Measurements from ENCODE around the gene CEP290. TPM values are rescaled to one million over a fixed set of nuclear protein-coding genes. Genes with fewer than 3 reads are reported as not detected.

Gene CEP290
- 6.5 TPM for polyA plus RNA-seq (2013, experiment 1 of 2; ENCODE audit: insufficient read length)
- polyA plus RNA-seq (2013, experiment 2 of 2; ENCODE audit: insufficient read length): 7.1 TPM

DNA sequence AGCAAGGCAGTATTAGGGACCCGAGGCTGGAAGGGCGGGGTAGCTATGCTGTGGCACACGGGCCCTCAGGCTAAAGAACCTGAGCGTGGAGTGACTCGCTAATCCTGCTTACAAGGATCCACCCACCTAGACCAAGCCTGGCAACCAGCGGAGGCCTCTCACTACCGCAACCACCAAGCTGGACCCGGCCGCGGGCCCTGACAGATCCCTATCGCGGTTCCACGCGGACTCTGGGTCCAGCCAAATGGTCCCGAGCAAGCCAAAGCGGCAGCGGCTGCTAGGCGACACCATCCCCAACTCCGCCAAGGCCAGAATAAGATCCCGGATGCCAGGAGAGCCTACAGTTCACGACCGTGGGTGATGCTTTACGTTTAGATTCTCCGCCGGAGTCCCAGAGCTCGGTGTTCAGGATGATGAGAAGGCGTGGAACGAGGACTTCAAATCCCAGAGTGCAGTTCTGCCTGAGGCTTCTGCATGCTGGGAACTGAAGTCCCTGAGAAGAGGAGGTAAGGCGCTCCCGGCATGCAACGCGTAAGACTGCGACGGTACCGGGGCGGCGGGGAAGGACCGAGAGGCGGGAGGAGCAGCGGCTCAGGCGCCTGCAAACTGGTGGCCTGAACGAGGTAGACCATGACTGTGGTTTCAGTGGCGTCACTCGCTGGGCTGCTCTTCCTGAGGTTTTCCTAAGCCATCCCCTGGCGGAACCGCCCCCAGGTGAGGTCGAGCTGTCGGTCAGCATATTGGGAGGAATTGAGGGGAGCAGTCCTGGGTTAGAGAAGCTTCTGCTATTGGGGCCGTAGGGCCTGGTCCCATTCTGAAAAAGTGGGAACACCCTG, at the start of gene CEP290, which contains the start of gene TMTC3:
Gene CEP290, minus strand, starts transcription at position 315 of the 836 bp plus-strand sequence. CDS start 781 bp downstream, outside the sequence.
Gene TMTC3, plus strand, starts transcription at position 534 of the 836 bp plus-strand sequence. CDS start 6,009 bp downstream, outside the sequence.
- DNase-seq: peak; percentile 100

DNA sequence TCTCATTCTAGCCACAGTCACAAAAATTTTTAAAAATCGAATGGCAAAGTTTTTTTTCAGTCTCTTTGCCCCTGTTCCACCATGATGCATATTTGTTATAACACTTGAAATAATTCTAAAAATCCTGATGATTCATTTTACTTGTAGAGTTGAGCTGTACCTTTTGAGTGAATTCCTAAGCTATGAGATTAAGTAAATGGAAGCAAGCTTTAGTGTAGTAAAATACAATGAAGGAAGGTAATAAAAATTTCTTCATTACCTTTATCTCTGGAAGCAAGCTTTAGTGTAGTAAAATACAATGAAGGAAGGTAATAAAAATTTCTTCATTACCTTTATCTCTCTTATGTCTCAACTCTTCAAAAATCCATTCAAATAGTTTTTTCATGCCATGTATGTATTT, 46.3 kb upstream of the CEP290 start:
- peak; percentile 57 for DNase-seq

DNA sequence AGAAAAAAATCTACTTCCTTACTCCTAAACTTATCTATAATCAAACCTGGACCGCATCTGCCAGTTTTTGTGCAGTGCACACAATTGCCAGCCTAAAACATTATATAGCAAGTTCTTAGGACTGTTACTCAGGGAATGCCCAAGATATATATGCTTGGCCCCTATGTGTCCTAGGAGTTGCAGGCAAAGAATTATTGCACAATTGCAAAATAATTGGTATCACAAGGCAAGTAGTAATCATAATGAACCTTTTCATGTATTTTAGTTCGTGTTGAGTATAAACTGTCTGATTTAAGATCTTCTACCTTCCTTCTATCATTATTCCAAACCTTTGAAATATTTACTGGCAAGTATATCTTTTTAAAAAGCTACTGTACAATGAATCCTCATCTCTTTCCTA, 45.7 kb upstream of the CEP290 start:
- DNase-seq: no peak

GRCh38 chr12:88185988-88186387, 44.1 kb upstream of the CEP290 start:
- peak; percentile 81 for DNase-seq

DNA sequence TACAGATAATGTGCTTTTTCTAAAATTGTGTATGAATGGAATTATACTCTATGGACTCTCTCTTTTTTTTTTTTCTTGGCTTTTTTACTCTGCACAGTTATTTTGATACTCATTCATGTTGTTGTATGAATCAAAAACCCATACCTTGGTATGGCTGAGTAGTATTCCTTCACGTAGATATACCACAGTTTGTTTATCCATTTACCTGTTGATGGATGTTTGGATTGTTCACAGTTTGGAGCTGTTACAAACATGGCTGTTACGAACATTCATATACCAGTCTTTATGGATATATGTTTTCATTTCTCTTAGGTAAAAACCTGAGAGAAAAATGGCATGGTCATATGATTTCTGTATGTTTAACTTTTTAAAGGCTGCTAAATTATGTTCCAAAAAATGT, 43.4 kb upstream of the CEP290 start:
- no peak for DNase-seq

DNA sequence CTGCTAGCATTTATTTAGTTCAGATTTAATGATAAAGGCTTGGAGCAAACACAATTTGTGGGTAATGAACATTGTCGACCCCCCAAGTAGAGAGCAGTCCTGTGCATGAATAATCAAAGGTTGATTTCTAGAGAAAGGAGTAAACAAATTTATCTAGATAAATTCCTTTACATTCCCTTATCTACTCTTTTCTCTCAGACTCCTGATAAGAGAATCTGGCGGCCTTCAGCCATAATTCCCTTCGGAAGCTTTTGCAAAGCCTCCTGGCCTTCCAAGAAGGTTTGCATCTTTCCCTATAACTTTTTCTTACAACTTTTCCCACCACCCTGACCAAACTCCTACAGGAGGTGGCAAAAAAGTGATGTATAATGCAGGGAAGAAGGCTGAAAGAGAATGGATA, 42.3 kb upstream of the CEP290 start:
- no peak for DNase-seq

GRCh38 chr12:88182416-88182815, 40.5 kb upstream of the CEP290 start:
- no peak for DNase-seq

DNA sequence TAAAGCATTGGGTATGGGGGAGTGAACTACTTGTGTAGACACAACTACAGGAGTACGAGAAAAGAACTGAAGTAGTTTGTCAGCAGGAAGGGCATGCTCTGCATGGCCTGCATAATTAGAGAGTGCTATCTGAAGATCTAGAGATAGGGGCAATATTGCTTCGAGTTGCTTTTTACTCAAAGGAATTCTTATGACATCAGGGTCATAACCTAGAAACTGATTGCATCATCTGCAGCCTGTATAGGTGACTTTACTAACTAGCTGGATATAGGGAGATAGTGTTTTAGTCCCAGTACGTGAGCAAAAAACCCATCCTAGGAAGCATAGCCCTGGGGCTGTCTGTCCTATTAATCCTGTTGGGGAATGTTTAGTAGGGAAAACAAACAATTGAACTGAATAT, 40.0 kb upstream of the CEP290 start:
- no peak for DNase-seq

GRCh38 chr12:88179436-88180014, 37.6 kb upstream of the CEP290 start:
- DNase-seq: no peak

DNA sequence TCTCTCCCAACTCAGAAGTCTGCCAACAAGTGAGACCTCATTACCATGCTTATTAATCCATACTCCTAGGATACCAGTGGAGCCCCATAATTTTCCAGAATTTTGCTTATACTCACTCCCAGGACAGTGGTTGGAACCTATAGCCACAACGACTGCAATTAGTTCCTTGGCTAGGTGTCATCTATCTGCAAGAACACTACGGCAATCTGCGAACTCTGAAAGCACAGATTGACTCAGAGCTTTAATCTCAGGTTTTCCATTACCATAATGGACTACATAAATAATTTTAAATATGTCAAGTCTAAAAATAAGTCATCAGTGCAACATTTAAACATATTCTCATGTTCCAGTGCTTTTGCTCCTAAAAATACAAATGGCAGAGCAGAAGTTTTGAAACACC, 33.7 kb upstream of the CEP290 start:
- DNase-seq: no peak

GRCh38 chr12:88172844-88173407, 31.0 kb upstream of the CEP290 start:
- DNase-seq: peak; percentile 90

DNA sequence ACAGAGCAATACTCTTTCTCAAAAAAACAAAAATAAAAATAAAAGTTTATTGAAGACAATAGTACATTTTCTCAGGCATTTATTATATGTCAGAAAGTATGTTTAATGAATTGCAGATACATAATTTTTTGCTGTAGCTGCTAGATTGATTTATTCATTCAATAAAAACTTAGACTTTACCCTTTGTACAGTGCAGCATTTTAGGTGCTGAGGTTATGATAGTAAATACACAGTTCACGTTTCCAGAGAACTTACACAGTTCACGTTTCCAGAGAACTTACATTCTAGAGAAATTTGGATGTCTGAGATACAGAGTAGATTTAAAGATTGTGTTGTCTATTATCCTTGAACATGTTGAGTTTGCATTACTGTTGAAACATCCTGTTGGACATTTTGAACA, 25.5 kb upstream of the CEP290 start:
- no peak for DNase-seq

DNA sequence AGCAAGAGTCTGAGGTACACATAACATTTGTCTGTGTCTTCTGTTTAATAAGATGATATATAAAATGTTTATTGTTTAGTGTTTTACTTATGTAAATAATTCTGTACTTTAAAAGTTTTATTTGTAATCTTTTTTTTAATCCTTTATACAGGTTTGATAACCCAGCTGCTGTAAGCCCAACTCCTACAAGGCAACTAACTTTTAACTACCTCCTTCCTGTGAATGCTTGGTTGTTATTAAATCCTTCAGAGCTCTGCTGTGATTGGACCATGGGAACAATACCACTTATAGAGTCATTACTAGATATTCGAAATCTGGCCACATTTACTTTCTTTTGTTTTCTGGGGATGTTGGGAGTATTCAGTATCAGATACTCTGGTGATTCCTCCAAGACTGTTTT, 24.3 kb upstream of the CEP290 start:
- no peak for DNase-seq

DNA sequence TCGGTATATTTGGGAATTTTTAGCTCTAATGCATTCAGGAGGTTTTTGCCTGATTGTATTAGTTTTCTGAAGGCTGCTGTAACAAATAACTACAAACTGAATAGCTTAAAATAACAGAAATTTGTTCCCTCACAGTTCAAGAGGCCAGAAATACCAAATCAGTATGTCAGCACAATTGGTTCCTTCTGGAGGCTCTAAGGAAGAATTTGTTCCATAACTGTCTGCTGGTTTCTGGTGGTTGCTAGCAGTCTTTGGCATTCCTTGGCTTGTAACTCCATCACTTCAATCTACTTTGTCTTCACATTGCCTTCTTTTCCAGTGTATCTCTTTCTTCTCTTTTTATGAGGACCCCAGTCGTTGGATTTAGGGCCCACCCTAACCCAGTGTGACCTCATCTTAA, 21.5 kb upstream of the CEP290 start:
- peak; percentile 38 for DNase-seq

DNA sequence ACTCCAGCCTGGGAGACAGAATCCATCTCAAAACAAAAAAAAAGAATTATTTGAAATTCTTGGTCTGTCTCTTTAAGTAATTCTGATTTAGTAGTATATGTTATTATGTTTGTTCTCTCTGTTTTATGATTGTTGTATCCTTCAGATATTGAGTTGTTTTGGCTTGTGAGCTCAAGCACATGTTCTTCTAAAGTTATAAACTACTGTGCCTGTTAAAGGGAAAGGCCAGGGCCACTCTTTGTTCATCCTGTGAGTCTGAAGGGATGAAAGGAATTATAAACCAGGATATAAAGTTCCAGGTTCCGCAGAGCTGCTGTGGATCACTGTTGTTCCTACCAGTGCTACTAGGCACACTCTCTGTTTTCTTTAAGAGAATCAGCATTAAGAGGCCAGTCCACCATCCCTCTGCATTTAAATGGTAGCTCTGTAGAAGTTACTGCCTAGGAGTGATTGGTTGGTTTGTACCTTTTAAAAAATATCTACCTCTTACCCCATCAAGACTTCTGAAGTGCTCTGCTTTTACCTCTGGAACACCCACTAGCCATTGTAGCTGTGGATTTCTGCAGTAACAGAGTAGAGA, 14.3 kb upstream of the CEP290 start:
- no peak for DNase-seq

DNA sequence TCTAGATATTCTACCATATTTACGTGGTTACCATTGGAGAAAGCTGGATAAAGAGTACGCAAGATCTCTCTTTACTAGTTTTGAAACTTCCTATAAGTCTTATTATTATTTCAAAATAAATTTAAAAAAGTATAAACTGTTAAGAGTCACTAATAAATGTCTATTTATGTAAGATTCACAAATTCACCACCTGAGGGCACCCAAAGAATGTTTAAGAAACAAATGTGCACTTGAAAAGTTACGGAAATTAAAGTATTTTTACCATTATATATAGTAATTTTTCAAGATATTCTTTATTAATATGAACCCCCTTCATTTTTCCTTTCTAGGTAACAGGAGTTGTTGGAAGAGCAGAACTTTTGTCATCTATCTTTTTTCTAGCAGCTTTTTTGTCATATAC, 12.1 kb upstream of the CEP290 start:
- peak; percentile 56 for DNase-seq

- no peak for DNase-seq
Observed at GRCh38 chr12:88150063-88150462, 8.2 kb upstream of the CEP290 start.

DNA sequence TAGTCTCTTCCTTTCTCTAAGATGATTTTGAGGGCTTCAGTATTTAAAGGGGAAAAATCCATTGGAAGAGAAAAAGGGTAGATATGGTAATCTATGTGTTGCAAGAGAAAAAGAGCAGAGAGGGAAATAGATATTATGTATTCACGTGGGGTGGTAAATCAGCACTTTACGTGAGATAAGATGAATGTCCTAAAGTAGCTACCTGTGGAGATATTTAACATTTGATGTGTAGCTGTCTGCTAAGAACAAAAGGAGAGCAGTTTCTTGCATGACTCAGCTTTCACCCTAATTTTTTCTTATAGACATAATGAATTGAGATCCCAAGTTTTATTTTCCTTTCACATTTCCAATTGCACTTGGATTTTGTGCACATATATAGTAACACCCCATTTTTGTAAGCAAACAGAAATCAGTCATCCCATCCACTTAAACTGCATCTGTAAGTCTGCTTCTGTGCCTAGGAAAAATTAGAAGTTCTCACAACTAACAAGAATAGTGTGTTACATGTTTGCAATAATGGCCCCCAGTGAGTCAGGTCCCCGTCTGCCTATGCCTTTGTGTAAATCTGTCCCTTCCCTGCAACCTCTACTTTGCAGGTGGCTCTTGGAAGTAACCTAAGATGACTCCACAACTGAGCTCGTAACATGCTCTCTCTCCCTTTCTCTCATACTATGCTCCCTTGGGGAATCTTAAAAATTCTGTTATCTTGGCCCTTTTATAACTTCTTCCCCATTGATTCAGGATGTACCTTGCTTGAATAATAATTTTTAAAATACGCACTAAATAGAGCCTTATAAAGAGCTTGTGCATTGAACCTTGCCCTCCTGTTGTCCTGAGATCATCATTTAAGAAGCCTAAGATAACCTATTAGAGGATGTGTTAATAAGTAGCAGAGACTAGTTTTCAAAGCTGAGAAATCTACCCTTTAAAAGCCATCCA, 3.9 kb upstream of the CEP290 start:
- no peak for DNase-seq

GRCh38 chr12:88144546-88145468, 2.9 kb upstream of the CEP290 start:
- DNase-seq: no peak

- DNase-seq: no peak
Observed at GRCh38 chr12:88144037-88144436, 2.1 kb upstream of the CEP290 start.

DNA sequence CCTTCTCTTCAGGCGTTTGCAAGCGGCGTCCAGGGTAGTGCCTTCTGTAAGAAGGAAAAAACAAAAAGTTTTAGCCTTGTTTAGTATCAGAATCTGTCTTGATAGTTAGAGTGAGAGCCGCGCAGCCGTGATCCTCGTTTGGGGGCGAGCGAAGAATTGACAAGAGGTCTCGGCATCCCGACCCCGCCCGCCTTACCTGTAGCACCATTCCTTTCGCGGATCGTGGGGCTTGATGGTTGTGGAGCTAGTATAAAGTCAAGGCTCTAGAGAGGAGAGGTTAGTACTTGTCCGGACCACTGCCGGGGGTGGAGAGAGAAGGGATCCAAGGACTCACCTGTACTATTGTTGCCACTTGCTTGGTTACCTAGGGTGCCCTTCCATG, 713 bp upstream of the CEP290 start:
- DNase-seq: peak; percentile 4

Measured in fibroblast of skin of back (primary cell).